NCI-H524 (cell line): ENCODE data around the gene TAAR9.
"Not testable (repeated sequence)": the region's sequence is repeated elsewhere in the genome, so short reads cannot be mapped to it uniquely, and the experiment has no call there.

Experiments
- DNase-seq, 2 experiments: peaks; one replicate each; lab custom pipeline; 2025; lab: John Stamatoyannopoulos, UW

Gene TAAR9

DNA sequence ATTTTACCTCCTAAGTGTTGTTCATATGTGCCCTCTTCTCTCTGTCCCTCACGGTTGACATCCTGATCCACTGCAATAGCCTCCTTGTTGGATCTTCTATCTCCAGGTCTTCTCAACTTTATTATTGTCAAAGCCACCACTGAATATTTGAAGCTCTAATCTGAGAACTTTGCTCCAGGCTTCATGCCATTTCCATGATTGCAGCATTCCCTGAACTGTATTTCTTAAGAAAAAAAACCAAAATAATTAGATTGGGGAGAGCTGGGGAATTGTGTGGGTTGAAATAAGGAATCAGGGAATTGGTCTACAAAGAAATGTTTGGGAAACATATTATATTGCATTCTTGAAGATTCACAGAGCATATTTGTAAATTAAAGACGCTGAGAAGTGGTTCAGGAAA is 22.7 kb upstream of the TAAR9 start:
- no peak for DNase-seq

DNA sequence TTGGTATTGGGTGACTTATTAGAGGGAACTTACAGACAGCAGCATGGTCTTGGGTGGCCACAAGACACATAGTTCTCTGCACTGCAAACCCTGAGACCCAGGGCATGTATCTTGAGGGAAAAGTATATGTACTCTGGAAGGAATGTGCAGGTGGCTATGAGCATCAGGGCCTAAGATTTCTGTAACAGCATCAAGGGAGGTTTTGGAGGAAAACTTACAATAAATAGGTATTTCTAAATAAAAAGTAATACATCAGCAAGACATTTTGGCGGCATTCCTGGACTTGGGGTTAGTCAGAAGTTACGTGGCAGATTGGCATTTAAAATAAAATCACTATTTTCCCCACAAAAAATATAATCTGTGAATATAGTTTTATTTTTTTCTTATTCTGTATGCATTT is 17.1 kb upstream of the TAAR9 start:
- no peak for DNase-seq

DNA sequence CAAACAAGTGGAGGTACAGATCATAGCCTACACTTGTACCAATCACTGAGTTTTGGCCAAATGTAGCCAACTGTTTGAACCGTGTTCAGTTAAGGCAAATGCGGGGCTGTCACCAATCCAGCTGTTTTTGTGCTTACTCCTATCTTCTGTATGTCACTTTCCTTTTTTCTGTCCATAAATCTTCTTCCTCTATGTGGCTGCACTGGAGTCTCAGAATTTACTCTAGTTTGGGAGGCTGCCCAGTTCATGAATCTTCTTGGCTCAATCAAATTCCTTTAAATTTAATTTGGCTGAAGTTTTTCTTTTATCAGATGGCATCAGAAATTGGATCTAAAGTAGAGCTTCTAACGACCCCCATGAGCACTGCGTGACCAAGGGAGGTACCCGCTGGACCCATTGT is 13.4 kb upstream of the TAAR9 start:
- DNase-seq, result no peak

DNA sequence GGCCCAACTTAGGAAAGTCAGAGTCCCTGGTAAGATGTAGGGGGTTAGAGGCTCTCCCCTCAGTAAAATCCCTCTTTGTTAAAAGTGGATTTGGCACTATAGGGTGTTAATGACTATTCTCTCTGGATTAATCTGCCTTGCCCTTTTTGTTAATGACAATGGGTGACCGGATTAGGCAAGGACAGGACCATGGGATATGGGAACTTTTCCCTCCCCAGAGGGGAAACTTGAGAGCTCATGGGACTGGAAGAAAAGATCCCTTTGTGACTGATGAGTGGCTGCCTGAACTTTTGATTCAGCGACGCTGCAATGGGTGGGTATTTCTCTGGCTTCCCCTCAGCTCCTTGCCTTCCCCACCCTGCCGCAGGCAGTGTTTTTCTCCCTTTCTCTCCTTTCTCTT is 12.2 kb upstream of the TAAR9 start:
- DNase-seq, result no peak

DNA sequence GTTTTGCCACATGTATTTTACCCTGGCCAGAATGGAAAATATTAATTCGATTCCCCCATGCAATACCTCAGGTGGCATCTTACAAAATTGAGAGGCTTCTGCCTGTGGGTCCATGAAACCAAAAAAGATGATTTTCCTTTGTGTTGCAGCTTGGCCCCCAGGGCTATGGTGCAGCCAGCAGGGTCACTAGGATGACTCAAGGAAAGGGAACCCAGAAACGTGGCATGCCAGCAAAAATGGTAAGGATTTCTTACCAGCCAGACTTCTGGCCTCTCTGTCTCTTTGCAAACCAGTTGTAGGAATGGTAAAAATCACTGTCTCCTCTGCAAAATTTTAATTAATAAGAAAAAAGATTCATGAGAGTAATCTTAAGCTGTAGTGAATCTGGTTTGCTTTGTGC is 11.6 kb upstream of the TAAR9 start:
- no peak for DNase-seq

DNA sequence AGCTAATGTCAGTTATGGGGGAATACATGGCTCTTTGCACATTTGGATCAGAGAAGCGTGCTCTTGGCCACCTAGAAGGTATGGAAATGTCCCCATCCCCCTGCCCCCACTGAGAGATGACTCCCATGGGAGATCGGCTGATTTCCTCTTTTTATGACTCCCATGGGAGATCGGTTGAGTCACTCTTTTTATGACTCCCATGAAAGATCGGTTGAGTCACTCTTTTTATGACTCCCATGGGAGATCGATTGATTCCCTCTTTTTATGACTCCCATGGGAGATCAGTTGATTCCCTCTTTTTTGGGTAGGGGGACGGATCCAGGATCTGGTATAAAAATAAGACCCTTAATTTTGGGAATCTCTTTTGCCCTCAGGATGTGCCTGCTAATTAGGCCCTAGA is 10.3 kb upstream of the TAAR9 start:
- DNase-seq, result no peak

DNA sequence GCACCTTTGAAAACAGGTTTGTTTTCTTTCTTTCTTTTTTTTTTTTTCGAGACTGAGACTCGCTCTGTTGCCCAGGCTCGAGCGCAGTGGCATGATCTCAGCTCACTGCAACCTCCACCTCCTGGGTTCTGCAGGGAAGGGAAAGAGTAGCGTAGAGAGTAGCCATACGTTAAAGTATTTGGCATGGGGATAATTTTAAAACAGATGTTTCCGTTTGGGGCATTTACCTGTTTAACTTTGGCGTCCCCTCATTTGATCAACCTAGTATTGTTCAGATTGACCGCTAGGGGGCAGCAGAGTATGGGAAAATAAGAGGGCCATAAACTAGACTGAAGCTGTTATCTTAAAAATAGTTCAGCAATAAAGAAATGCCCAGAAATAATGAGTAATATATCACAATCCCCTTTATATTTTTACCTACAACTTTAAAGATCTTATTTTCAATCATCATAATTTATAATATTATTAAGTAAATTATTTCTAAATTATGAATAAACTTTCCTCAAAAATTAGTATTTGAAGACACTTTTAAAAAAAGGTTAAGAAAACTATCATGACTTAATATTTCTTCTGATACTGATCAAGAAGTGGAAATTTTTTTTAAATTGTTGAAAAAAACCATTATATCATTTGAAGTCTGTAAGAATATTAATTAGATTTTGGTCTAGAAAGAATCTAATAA is 7.6 kb upstream of the TAAR9 start:
- DNase-seq, result peak; percentile 57 to 71

DNA sequence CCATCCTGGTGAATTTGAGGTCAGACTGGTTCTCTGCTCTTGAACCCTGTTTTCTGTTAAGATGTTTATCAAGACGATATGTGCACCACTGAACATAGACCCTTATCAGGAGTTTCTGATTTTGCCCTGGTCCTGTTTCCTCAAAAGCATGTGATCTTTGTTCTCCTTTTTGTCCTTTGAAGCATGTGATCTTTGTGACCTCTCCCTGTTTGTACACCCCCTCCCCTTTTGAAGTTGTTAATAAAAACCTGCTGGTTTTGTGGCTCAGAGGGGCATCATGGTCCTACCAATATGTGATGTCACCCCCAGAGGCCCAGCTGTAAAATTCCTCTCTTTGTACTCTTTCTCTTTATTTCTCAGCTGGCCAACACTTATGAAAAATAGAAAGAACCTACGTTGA is 3.5 kb upstream of the TAAR9 start:
- DNase-seq, result not testable (repeated sequence)

DNA sequence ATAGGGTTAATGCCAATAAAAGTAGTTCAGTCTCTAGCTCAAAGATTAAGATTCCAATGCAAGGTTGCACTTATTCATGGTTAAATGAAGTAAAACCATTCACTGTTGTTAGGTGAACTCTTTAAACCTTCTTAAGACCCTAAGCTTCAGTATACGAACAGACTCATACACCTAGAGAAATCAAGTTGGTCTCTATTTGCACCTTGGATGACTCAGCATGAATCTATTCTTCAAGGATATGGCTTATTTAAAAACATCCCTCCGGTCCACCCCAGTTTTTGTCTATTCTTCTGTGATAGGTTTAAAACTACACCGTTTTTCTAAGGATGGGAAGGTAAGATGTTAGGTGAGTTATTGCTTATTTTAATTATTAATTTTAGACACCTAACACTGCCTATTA is 932 bp upstream of the TAAR9 start:
- DNase-seq, result no peak

DNA sequence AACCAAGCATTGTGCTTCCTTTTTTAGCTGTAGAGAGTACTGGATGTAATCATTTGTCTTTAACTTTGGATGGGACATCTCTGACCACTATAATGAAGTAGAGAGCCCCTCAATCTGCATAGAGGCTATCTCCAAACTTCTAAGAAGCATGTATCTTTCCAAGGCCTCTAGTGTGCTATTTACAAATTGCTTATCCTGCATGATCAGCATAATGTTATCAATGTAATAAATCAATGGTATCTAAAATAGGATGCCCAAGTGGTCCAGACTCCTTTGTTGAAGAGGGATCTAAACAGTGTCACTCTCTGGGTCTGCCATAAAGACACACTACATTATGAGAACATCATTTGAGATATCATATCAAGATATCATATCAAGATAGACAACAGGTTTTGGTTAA is 6.7 kb downstream of the TAAR9 start:
- DNase-seq, result no peak

DNA sequence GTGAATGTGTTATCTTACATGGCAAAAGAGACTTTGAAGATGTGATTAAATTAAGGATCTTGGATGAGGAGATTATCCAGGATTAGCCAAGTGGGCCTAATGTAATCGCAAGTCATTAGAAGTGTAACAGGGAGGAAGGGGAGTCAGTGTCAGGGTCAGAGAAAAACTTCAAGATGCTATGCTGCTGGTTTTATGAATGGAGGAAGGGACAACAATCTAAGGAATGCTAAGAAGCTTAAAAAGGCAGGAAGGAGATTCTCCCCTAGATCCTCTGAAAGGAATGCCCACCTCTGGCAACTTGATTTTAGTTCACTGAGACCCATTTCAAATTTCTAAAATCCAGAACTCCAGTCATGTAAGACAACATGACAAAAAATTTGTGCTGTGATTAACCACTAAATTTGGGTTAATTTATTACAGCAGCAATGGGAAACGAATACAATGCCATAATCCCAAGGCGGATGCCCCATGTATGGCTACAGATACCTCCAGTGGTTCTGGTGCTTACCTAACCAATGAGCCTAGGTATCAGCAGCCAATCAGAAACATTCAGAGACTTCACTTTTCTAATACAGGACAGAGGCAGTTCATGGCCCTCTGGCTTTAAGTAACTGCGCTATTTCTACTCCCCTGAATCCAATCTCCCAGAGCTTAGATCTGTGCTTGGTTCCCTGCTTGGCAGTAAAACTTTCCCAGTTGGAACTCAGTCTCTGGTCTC is 10.8 kb downstream of the TAAR9 start:
- peak in 1 of 2 experiments; percentile 62 for DNase-seq

DNA sequence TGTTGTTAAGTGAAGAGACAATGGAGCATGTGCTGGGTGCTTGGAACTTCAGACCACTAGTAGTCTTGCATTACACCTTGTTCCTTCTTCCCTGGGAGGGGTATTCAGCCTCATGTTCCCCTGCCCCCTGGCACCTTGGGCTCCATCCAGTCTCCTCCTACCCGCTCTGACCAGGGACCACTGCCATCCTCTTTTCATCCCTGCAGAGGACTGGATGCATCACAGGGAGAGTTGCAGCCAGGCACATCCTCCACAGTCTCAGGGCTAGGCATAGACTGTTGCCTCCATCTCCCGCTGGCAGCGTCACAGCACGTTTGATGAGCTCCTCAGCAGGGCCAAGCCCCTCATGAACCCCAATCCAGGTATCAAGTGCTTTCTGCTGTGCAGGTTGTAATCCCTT is 13.1 kb downstream of the TAAR9 start:
- DNase-seq, result no peak

DNA sequence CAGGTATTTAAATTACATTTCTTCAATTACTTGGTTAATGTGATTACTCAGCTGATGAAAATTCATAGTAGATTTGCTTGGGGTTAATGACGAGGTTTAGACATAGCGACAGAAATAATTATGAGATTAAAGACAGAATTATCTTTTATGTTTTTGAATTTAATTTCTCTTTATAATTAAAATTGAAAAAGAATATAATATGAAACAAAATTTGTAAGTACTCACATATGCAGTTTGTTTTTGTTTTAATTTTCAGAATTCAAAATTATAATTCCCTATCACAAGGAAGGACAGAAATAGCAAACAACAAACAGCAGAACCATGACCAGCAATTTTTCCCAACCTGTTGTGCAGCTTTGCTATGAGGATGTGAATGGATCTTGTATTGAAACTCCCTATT is 14.3 kb downstream of the TAAR9 start, which contains the start of gene TAAR8:
TSS of gene TAAR8 (plus strand) at position 301 of the 400 bp plus-strand sequence. CDS start at position 322, 21 bp downstream.
- no peak for DNase-seq

DNA sequence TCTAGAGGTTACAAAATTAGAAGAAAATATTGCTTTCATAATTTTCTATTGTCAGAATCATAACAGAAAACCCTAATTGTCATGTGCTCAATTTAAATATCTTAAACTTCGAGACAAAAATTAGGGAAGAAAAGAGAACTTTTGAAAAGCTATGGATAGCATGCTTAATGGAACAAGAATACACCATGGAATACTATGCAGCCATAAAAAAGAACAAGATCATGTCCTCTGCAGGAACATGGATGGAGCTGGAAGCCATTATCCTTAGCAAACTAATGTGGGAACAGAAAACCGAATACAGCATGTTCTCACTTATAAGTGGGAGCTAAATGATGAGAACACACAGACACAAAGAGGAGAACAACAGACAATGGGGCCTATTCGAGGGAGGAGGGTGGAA is 22.0 kb downstream of the TAAR9 start:
- DNase-seq, result not testable (repeated sequence)

DNA sequence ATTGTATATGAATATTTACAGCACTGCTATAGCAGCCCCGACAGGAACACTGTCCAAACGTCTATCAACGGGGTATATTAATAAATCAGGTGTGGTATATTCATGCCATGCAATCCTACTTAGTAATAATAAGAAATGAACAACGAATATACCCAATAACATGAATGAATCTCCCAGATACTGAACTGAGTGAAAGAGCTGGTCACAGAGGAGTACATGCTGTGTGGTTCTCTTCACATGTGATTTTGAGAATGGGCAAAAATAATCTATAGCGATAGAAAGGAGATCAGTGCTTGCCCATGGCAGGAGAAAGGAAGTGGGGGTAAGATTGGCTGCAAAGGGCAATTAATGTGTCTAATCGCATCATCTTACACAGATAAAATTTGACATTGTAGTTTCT is 28.3 kb downstream of the TAAR9 start:
- no peak for DNase-seq

DNA sequence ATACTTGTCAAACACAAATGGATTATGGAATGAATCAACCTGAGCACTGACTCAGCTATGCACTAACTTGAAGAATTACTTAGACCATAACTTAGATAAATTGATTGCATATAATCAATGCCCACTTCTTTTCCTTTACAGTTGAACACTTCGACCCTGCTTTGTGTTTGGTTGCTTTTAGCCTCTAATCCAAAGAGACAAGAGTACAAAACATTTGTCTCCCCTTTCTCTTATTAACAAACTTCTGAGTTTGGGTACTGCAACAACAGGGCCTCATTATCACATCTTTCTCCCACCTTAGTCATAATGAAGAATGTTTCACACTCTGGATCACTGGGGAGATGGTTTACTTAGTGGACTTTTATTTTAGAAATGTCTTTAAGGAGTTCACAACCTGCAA is 29.5 kb downstream of the TAAR9 start:
- DNase-seq, result no peak

DNA sequence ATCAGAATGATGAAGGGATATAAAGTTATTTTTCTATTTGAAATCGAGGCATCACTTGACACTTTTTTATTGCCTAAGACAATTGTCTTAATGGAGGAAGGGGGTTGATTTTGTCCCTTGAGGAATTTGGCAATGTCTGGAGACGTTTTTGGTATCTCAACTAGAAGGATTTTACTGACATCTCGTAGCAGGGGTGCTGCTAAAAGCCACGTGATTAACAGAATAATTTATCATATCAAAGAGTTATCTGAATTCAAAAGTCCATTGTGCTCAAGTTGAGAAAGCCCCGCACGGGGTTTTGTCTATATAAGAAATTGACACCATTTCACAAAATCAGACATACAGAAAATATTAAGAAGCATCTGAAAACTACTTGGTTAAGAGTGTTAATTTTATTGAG is 30.5 kb downstream of the TAAR9 start:
- no peak for DNase-seq

DNA sequence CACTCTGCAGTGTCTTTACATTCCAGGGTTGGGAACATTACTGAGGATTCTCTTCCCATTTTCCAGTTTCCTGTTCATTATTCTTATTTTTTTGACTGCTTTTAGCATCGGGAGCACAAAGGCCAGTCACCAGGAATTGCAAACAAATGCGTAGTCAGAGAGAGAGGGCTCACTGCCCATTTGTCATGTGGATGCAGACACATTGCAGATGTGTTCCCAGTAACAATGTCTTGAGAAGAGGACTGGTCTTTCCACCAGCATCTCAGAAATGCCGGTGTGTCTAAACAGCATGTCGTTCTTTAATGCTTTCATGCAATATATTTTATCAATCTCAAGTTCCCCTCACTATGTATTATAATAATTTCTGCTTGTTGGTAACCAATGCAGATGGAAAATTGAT is 31.1 kb downstream of the TAAR9 start:
- no peak for DNase-seq

DNA sequence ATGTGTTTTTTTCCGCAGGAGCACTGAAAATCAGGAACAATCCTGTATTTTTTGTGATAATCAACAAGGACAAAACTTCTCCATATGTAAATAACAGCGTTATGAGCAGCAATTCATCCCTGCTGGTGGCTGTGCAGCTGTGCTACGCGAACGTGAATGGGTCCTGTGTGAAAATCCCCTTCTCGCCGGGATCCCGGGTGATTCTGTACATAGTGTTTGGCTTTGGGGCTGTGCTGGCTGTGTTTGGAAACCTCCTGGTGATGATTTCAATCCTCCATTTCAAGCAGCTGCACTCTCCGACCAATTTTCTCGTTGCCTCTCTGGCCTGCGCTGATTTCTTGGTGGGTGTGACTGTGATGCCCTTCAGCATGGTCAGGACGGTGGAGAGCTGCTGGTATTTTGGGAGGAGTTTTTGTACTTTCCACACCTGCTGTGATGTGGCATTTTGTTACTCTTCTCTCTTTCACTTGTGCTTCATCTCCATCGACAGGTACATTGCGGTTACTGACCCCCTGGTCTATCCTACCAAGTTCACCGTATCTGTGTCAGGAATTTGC is 32.2 kb downstream of the TAAR9 start, which contains the start of gene TAAR6:
TSS of gene TAAR6 (plus strand) at position 102 of the 557 bp plus-strand sequence. CDS start at position 102, 0 bp downstream.
- DNase-seq, result no peak

DNA sequence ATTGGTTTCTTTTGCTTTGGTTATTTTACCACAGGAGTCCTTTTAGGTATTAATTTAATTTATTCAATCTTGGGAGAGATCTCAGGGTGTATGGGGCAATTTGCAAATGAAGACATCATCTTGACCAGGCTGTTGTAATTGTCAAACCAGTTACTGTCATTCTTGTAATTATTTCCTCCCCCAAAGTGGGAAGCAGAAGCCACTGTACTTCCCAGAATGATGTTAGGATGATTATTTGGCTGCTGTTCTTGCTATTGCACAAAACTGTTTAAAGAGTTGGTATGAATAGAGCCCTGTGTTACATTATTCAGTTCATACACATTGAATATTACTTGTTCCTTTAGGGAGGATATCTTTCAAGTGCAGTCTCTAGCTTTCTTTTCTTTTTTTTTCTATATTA is 33.7 kb downstream of the TAAR9 start:
- no peak for DNase-seq

DNA sequence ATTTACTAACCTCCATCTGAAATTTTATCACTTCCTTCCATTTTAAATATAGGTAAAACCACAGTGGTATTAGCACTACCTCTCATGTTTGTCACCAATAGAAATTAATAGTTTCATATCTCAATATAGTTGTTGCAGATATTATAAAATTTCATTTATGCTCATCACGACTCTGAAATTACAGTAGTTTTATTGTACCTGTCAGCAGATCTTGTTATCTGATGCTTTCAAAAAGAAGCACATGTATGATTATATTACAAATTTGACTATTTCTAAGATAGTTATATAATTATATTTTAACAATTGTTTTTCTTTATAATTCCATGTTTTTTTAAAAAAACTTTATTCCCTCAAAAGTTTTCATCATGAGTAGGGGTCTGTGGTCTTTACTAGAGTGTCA is 46.6 kb downstream of the TAAR9 start:
- DNase-seq, result no peak

DNA sequence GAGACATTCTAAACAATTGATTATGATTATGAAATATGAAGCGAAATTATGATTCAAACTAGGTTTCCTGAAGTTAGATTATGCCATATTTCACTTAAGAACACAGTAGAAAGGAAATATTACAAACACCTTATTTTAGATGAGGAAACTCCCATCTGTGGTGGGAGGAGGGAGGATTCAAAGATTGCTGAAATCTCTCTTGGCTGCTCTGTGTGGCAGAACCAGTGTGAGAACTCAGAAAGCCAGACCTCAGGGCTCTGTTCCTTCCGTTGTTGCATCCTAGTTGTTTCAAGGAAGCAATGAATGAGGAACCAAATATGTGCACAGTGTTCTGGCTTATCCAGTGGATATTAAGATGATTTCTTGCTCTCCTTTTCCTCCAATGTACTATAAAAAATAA is 49.3 kb downstream of the TAAR9 start:
- DNase-seq, result no peak
